GM04503 (cell line): ENCODE measurements around the gene A3GALT2.
A peak's percentile ranks its signal among the peaks of the same experiment; 100 is the strongest.

ENCODE experiments used
- DNase-seq: peaks from one replicate; pipeline ENCODE4 v3.0.0-alpha.2; 2012; ENCODE audit warnings: low read depth

Gene A3GALT2

GRCh38 chr1:33350611-33351280 lies 29.8 kb upstream of the A3GALT2 start:
- no peak for DNase-seq

- no peak for DNase-seq
These were observed 29.1 kb upstream of the A3GALT2 start for GRCh38 chr1:33349778-33350610.

DNA sequence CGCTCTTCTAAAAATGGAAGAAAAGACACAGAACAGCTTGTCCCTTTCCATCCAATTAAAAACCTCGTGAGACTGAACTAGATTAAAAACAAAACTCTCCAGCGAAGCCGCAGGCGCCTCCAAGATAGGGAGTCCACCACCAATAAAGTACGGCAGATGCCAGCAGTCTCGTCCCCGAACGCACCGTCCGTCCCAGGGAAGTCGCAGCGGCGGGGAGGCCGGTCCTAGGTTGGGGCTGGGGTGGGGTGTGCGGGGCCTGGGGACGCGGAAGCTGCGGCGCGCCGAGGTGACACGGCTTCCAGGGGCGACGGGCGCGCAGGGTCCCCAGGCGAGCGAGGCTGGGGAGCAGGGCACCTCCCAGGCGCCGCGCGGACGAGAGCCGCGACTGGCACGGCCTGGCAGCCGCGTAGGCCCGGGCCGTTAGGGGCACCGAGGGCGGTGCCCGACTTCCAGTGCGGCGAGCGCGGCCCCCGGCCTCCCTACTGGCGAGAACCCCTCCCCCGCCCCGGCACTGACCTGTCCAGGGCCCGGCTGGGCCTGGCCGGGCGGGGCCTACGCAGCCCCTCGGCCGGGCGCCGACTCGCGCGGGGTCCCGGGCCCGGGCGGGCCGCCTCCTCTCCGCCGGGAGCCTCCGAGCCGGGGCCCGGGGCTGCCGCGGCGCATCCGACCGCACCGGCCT lies 28.3 kb upstream of the A3GALT2 start:
- DNase-seq = no peak

DNA sequence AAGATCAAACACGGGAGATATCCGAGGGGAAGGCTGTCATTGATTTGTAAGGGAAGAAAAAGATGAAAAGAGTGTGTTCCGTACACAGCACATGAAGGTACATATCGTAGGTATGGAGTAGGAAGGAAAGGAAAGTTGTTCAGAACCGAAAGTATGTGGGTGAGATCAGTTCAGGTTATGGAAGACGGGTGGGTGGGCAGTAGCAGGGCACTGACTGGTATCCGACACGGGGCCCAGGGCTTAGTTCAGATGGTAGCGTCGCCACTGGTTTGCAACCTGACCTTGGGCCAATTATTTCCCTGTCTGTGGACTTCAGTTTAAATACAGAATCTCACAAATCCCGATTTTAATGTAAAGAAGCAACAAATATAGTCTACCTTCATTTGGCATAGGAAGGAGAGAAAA lies 27.8 kb upstream of the A3GALT2 start:
- DNase-seq = no peak

DNA sequence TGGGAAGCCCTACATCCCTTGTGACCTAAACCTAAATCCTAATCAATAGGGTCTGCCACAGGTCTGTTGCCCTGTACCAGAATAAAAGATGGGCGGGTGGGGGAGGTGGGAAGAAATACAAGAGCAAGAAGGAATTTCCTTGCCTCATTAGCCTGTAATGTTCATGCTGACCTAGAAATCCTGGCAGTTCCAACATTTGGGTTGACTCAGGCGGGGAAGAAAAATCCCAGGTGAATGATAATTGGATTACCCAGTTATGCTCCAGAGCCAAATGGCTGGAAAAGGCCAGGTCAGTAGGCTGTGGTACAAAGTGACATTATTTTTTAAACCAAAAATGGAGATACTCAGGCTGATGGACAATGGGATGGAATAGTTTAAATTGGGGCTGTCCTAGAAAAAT lies 27.3 kb upstream of the A3GALT2 start:
- DNase-seq = no peak

DNA sequence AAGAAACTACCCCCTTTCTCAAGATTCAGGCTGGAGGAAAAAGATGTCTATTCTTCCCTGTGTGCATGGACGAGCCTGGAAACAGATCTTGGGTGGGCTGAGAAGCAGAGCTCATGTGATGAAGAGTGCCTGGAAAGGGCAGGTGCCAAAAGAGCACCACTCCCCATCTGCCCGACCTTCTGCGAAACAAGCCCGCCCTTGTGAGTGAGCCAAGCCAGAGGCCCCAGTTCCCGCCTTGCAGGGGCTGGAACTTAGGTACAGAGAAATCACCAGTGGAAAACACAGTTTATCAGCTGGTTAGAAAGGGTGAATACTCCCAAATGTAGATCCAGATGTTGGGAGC lies 26.7 kb upstream of the A3GALT2 start:
- no peak for DNase-seq

GRCh38 chr1:33346927-33347649 lies 26.2 kb upstream of the A3GALT2 start:
- DNase-seq = peak; percentile 85

DNA sequence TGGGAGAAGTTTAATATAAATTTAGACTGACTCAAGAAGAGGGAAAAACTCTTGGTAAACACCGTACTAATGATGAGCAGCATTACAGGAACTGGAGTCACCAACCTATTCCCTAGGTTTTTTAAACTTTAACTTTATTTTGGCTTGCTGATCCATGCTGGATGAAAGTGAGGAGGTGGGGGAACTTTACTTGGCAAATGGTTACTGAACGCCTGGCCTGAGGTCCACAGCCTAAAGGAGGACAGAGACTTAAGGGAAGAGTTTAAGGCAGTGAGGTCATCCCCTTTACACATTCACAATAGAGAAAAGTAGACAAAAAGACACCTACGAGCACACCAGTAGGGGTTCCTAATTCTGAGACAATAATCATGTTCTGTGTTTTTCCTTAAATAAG lies 25.6 kb upstream of the A3GALT2 start:
- DNase-seq = no peak

GRCh38 chr1:33344896-33345560 lies 24.1 kb upstream of the A3GALT2 start:
- DNase-seq = no peak

DNA sequence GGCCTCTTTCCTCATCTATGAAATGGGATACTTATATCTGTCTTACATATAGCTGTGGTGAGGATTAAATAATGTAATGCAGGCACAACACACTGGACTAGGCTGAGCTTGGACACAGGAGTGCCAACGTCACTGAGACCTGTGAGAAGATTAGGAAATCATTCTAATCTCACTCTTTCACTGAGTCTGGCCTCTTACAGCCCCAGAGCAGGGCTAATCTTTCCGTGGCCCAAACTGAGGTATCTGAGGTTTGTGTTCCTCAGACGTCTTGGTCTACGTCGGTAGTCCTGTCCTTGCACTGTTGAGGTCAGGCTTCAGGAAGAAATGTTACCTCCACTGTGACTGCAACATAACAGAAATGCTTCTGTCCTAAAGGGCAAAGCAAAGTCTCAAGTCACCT lies 22.6 kb upstream of the A3GALT2 start:
- DNase-seq = no peak

- peak; percentile 81 for DNase-seq
These were observed 21.3 kb upstream of the A3GALT2 start for GRCh38 chr1:33342041-33342723.

GRCh38 chr1:33341190-33341589 lies 20.3 kb upstream of the A3GALT2 start:
- no peak for DNase-seq

DNA sequence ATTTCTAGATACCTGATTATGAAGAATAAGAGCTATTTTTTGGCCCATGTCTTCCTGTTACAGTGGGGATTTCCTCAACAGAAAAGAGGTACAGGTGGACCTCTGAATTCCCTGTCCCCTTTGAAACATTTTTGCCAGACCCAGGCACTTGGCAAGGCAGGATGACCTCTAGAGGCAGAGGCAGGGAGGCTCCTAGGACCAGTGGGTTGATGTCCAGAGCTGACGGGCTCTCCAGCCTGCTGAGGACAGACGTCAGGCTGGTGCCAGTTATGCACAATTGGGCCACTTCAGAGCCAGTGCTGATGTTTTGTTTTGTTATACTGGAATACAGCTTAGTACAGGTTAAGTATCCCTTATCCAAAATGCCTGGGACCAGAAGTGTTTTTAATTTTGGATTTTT lies 18.5 kb upstream of the A3GALT2 start:
- no peak for DNase-seq

DNA sequence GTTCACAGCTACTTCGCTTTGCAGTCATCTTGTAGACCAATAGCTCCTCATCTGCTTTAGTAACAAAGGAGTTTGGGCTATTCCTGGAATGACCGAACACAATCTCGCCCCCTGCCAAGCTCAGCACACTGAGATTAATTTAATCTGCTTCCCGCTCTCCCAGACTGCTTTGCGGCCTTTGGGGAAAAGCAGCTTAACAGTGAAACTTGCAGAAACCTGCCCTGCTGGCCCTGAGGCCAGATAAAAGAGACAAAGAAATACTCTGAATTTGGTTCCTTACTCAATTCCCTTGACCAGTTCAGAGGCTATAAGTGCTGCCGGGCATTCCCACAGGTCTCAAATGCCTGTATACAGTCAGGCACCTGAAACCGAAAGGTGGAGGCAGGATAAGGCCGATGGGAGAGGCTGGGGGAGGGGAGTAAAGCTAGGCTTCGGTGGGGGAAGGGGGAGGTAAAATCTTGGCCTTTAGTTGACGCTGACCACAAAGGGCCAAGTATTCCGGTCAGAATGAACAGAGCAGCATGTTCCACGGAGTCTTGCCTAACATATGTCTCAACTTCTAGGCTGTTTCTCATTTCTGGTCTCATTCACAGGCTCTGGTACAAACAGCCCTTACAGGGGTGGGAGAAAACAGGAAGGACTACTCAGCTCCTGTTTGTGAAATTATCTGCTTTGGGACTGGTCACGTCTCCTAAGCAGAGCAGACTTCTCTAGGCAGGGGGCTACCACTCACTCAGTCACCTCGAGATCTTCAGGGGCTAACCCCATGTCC lies 17.7 kb upstream of the A3GALT2 start:
- peak; percentile 82 for DNase-seq

- peak; percentile 70 for DNase-seq
These were observed 17.1 kb upstream of the A3GALT2 start for GRCh38 chr1:33338048-33338439.

GRCh38 chr1:33337441-33337840 lies 16.5 kb upstream of the A3GALT2 start:
- no peak for DNase-seq

DNA sequence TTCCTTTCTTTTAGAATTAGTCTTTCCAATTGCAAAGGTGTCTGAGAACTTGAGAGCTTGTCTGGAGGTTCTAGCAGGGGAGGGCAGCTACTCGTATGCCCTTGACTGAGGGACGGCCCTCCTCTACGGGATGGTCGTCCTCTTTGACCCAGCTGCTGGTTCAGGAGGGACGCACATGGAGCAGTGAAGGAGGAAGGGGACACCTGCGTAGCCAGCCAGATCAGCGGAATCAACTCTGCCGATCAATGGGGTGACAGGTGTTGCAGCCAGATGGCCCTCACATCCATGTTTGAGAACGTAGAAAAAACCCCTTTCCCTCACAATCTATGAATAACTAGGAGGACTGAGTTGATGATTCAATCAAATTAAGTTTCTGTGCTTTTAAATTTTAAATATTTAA lies 15.7 kb upstream of the A3GALT2 start:
- no peak for DNase-seq

DNA sequence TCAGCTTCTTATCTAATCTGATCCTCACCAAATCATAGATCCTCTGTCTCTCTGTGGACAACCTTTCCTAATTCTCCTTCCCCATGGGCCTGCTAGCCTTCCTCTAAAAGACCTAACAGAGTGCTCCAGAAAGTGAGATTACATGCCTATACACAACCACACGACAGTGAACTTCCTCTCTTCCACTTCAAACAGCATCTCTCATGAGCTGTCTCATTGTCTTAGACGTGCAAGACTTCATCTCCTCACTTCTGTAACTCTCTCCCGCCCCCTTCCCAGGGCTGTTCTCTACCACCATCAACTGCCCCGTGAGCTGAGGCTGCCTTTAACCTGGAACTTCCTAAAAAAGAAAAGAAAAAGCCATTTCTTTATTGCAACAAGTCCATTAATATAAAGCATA lies 14.1 kb upstream of the A3GALT2 start:
- DNase-seq = no peak

GRCh38 chr1:33334081-33334552 lies 13.2 kb upstream of the A3GALT2 start:
- DNase-seq = no peak

- DNase-seq = no peak
These were observed 12.0 kb upstream of the A3GALT2 start for GRCh38 chr1:33332881-33333280.
